ENCODE results near the gene MTHFD2L.

MTHFD2L gene

DNA sequence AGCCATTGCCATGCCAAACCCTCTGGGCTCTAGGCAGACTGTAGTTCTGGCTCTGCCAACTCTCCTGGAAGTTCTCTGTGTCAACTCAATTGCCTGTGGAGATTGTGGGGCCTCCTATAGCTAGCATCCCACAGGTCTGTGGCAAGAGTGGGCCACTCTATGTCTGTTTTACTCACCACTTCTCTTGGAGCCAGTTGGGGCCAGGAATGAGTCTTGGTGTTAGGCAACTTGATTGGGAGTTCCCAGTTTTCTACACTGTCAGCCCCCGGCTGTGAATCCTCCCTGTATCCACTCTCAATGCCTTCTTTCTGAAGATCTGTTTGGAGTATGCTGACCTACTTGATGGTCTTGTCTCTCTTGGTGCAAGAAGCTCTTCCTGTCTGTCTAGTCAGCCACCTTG is 102.1 kb downstream of the MTHFD2L start:
- no peak for DNase-seq

DNA sequence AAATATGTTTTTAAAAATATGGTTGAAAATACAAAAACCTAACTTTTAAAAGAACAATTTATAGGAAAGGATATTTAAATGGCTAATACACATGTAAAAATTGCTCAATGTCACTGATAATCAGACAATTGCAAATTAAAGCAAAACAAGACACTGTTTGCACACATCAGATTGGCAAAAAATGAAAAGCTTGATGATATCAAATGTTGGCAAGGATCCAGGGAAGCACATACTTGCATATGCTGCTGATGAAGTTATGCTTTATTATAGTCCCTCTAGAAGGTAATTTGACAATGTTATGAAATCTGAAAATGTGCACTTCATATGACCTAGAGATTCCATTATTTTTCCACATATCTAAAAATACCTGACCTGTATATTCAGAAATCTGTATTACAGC is 104.6 kb downstream of the MTHFD2L start:
- no peak for DNase-seq

DNA sequence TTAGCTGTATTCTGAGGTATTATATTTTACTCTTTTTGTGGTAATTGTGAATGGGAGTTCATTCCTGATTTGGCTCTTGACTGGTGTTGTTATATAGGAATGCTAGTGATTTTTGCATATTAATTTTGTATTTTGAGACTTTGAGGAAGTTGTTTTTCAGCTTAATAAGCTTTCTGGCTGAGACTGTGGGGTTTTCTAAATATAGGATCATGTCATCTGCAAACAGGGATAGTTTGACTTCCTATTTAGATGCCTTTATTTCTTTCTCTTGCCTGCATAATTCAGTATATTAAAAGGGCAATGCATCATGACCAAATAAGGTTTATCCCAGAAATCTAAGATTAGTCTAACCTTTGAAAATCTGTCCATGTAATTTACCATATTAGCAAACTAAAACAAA is 105.6 kb downstream of the MTHFD2L start:
- no peak for DNase-seq

DNA sequence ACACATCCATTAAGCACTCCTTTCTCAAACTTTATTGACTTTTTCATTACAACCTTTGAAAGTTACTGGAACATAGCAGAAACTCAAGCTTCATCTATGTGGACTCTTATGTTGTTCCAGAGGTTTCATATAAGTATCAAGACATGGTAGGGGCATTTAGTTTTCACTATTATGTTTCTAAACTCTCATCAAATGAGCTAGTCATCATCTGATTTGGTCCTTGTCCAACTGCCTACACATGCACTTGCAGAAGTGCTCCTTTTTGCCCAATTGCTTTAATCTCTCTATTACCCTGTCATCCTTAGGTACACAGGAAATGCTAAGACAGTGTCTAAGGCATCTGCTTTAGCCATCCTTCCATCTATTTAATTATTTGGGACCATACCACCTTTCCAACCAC is 108.2 kb downstream of the MTHFD2L start:
- no peak for DNase-seq

DNA sequence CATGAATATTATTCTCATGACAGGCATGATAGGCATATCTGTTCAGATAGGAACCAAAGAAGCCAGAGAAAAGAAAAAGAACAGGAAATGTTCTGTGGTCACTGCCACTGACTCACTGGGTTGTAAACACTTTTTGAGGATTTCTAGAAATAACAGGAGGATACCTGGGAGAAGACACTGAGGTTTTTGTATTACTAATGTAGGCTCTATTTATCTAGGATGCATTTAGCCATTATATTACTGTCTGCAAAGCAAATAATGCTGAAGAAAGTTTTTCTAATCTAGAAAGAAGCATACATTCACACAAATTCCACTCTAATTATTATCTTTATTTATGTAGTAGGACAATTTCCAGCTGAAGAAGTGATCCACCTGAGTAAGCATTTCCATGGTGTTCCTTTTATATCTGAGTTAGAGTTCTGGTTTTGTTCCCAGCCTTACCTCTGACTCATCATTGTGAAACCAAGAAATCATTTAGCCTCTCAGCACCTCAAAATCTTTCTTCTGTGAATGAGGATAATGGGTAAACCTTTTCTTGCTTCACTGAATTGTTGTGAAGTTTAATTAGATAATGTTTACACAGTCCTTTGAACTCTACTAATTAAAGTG is 110.2 kb downstream of the MTHFD2L start:
- DNase-seq, result no peak

DNA sequence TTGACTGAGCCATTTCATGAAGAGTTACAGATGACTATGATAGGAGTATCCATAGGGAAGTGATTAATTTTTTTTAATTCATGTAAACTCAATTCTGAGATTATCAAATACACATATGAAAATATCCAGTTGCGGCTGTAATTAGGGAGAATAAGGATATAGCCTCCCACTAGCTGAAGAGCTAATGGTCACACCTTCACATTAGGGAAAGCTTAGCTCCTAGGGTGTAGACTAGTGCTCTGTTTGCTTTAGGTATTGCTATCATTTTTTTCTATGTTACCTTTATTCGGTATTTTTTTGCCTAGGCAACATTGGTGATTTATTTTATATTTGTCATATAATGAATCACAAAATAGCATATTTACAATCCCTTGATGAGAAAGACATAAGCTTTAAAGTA is 110.7 kb downstream of the MTHFD2L start:
- no peak for DNase-seq

DNA sequence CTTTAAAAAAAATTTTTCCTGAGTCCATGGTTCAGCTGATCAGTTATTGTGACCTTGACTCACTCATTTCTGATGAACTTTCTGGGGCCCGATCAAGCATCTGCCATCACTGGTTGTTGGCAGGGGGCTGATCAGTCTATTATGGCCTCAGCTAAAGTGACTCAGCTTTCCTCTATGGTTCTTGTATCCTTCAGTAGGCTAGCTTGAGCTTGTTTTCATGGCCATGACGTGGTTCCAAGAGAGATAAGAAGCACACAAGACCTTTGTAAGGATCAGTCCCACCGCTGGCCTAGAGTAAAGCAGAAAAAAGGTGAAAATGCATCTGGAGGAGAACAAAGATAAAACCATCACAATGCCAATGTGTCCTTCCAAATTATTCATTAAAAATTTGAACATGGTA is 120.6 kb downstream of the MTHFD2L start:
- no peak for DNase-seq

DNA sequence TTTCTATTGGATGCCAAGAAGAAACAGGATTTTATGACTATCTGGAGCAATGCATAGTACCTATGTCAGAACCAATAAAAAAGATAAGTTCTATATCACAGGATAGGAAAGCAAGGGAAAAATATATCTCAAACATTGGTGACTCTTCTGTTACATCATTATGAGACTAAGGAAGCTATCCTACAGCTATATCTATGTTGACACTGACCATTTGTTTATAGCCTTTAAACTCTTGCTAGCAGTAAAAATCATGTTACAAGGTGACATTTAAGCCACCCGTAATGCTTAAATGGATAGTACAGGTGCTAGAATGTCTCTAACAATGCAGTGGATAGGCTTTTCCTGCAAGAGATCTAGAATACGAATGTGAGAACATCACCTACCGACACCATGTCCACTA is 121.8 kb downstream of the MTHFD2L start:
- DNase-seq, result no peak

DNA sequence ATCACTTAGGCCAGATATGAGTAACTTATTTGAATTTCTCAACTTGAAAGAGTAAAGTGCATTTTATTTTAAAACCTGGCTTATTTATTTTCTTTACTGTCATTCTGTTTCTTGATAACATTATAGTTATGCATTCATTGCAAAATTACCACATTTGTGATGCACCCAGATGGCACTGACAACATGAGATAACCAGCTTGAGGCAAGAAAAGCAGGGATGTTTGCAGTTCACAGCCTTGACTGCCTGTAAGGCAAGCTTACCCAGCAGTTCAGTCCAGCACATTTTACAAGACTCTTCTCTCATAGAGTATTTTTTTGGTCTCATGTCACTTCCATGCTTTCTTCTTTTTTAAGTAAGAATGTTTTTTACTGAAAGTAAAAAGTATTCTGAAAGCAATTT is 125.0 kb downstream of the MTHFD2L start:
- DNase-seq, result no peak

DNA sequence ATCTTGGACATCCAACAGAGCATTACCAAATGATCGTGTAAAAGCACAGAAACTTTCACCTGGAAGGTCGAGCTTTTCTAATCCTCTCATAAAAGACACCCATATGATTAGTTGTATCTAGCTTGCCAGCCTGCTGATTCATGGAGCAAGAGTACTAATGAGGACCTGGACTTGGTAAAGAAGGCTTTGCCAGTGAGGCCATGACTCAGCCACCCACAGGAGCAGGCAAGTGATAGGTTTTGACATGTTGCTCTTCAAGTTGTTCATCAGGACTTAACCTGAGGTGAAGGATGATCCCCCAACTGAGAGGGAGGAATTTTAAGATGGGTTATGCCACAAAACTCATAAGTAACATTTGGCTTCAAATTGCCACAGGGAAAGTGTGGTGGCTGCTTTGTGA is 125.7 kb downstream of the MTHFD2L start:
- DNase-seq, result no peak

DNA sequence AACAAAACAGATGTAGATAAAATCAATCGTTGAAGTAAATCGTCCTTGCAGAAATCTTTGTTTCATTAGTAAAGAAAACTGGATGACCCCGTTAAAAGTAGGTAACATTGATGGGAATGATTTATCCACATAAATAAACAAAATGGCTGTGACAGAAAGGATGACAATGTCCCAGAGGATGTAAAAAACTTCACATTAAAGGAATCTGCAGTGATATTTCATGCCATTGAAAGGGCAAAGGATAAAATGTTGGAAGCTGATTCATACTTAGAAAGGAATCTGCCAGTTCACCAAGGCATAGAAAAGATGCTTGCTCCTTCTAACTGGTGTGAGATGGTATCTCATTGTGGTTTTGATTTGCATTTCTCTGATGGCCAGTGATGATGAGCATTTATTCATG is 126.1 kb downstream of the MTHFD2L start:
- DNase-seq, result no peak

DNA sequence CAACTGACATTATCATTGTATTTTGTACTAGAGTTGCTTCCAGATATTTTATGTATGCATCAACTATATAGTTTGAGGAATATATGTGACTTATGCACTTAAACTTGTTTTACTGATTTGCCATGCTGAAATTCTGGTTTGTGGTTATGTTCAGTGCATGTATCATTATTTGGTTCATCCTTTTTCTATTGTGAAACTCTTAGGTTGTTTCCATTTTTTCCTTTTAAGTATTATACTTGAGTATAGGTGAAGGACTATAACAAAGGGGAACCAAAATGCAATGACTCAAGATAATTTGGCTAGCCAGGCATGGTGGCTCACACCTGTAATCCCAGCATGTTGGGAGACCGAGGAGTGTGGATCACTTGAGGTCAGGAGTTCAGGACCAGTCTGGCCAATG is 129.2 kb downstream of the MTHFD2L start:
- no peak for DNase-seq

DNA sequence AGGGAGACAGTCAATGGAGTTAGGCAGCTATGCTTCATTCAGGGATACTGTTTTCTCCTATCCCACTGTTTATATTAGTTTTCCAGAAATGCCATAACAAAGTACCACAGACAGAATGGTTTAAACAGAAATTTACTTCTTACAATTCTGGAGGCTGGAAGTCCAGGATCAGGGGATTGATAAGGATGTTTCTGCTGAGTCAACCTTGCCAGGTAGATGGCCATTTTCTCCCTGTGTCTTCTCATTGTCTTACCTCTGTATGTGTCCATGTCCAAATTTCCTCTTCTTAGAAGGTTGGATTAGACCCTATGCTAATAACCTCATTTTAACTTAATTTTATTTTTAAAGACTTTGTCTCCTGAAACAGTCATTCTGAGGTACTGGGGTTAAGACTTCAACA is 129.9 kb downstream of the MTHFD2L start:
- no peak for DNase-seq

DNA sequence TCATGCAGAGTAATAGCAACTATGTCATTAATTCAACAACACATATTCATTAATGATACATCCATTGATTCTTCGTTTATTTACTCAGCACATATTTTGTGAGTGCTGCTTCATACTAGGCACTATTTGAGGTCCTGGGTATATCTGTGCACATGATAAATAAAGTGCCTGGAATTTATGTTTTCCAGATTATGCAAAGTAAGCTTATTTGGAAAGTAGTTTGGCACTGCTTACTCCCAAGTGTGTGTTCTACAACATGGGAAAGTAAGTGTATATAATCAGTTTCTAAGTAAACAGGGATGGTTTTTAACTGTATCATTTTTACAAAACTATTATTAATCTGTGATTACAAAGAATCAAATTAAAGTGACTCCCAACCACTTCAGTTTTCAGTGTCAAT is 133.6 kb downstream of the MTHFD2L start:
- no peak for DNase-seq

DNA sequence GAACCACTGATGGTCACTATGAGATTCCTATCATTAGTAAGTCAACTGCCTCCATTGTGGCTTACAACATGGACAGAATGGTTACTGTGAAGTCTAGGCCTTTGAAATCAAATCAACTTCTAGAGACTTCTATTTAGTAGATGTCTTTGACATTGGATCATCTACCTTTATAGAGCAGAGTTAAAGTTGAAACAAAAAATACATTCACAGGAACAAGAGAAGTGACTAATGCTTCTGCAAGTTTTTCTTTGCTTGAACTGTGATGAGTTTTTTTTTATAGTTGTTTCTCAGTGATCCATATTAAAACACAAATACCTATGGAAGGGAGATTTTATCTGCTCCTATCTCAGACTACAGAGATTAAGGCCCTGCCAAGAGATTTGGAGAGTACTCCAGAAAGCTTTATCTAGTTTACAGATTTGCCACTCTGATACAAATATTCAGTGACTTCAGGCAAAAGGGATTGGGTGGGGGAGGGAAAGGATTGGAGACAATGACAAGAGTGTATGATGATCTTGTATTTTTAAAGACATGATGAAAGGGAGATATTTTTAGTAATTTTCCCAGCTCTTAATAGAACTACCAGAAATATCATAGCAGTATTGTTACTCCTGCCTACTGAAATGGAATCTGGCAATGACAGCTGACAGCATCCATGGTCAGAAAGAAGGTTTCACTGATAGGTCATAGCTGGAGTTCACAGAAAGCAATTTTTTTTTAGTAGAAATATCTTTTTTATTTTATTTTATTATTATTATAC is 134.4 kb downstream of the MTHFD2L start:
- no peak for DNase-seq

DNA sequence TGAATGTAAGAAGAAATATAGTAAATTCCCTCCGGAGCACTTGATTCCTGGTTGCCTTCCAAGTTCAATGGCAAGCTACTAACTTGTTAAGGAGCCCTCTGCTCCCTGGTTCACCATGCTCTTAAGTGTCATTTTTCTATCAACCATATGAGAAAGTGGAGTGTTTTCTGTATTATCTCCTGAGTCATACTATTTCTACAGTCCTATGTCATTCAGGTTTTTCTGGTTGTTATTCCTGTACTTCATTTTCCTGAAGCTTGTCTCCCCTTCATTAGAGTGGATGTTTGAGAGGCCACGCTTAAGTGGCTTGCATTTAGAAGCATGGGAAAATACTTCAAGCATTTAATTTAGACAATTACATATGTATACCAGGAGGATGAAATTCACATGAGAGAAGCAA is 135.6 kb downstream of the MTHFD2L start:
- no peak for DNase-seq

DNA sequence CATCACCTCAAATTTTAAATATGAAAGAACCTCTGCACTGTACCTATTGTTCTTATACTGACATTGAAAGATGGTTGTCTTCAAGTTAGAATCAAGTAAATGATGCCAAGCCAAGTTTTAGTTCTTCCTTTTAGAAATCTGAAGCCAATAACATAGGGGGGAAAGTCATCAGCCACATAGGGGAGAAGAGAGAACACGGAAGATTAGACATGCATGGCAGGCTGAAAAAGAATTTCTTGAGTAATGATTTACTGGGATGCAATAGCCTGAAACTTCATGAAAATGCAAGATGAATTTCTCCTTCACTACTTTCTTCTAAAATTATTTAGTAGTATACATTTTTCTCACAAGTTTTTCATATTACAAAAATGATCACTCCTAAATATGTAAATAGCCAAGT is 136.8 kb downstream of the MTHFD2L start:
- DNase-seq, result no peak

DNA sequence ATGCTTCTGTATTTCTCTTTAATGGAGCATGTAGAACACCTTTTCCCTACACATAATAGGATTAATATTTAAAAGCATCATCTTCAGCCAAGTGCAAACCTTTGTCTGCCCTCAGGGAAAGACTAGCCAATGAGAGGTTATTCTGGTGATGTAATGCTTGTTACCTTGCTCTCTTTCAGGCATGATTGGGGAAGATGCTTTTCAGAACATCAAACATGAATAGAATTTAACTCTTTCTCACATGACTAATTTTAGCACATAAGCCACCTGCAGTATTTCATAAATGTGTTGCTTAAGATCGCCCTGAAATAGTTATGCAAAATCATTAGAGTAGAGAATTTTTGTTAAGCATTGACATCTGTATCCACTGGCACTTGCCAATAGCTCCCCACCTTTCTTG is 139.6 kb downstream of the MTHFD2L start:
- DNase-seq, result no peak

DNA sequence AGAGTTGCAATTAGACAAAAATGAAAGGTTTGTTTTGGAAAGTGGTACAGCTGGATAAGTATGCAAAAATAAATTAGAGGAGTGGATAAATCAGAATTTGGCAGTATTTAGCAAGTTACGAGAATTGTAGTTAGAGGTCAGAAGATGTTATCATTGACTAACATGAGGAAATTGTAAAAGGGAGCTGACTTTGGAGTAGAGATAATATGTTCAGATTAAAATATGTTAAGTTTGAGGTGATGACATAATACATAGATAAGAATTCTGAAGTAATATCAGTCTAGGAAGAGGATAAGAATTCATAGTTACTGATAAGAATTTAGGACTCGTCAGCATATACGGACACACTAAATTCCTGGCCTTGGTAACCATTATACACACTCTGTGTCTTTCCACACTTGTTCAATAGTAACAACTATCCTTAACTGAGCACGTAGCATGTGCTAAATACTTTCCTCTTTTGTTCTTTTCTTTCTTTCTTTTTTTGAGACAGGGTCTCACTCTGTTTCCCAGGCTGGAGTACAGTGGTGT is 146.2 kb downstream of the MTHFD2L start:
- no peak for DNase-seq

DNA sequence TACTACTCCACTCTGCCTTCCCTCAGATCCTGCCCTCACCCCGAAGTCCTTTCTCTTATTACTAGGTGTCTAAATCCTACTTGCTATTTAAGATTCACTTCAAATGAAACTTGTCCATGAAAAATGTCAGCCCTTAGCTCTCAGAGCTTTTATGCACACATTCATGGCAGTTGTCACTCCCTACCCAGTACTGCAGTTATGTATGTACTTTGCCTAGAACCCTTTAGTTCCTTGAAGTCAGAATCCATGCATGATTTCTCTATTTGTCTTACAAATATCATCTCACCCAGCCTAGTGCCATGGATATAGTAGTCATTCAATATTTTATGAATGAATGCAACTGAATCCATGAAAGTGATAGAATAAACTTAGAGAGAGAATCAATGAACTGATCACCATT is 147.1 kb downstream of the MTHFD2L start:
- no peak for DNase-seq

DNA sequence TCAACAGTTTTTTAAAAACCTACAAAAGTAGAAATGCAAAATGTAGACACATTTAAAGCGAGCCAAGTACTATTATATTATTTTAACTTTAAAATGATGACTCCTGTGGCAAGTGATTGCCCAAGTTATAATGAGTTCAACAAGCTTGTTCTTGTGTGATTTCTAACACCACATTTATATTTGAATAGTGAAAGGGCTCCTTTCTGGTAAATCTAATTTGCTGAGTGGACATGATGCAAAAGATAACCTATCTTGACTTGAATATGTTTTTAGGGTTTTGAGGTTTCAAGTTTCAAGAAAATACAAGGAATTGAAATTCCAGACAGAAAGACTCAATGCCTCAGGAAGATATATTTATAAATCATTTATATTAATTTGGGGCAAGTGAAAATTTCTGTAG is 149.3 kb downstream of the MTHFD2L start:
- no peak for DNase-seq

DNA sequence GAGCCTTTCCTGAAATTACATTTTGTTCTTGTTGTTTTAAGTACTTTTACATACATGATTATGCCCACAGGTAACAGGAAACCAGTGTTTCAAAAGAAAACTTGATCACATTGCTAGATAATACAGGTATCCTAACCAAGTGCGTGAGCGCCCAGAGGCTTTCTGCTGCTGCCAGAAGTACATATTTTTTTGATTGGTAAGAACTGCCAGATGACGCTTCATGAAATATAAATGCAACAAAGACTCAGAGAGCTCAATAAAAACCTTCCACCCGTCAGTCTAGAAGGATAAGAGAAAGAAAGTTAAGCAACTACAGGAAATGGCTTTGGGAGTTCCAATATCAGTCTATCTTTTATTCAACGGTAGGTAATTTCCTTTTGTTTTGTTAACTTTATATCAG is 150.3 kb downstream of the MTHFD2L start, which contains the start of gene EPGN:
Gene EPGN, plus strand, starts transcription at position 256 of the 400 bp plus-strand sequence. Its CDS starts 64 bp downstream, at position 320.
- no peak for DNase-seq

DNA sequence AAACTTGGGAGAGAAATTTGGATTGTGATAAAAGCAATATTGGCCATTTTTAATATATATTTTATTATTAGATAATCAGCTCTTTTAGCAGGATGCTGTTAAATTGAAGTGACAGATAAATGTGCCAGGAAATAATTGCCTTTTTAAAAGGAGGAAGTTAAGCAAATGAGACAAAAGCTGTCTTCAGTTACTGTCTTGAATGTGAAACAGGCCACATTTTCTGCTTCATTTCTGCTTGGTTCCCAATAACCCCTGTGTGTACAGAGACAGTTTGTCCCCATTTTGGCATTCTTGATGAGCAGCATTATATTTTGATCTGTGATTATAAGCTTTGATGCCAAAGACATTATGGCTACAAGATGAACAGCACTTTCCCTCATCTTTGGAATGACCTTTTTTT is 151.3 kb downstream of the MTHFD2L start:
- no peak for DNase-seq

DNA sequence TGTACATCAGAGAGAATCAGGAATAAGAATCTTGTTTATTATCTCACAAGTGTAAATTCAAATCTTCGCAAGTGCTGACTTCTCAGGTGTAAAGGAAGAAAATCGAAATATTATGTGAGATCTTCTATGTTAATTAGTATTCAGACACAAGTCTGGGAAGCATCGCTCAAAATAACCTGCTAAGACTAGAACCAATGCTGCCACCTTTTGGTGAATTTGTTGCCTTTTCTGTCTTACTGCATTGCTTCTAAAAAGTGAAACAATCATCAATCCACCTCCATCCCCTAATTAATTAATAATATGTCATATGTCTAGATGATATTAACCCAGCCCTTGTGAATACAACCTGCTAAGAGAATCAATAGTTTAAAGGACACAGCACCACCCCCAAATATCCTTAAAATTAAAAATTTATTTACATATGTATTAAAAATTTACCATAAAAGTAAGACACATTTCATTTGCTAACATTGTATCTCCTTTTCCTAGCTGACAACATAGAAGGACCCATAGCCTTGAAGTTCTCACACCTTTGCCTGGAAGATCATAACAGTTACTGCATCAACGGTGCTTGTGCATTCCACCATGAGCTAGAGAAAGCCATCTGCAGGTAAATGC is 153.9 kb downstream of the MTHFD2L start:
- DNase-seq, result peak; percentile 37
